HG02678 (cell line): ENCODE results near the gene ANO10.
"Not testable (repeated sequence)": the region's sequence is repeated elsewhere in the genome, so short reads cannot be mapped to it uniquely, and the experiment has no call there.

Experiments
- ATAC-seq: cut with Tn5 transposase; IDR thresholded peaks from one replicate; pipeline ENCODE4 v1.9.1; 2021; ENCODE audit warnings: mild to moderate bottlenecking, moderate library complexity; ENCODE audit not compliant: unreplicated experiment

ANO10 gene

GRCh38 chr3:43629741-43630140, 7.9 kb upstream of the ANO10 start:
- no peak for ATAC-seq

DNA sequence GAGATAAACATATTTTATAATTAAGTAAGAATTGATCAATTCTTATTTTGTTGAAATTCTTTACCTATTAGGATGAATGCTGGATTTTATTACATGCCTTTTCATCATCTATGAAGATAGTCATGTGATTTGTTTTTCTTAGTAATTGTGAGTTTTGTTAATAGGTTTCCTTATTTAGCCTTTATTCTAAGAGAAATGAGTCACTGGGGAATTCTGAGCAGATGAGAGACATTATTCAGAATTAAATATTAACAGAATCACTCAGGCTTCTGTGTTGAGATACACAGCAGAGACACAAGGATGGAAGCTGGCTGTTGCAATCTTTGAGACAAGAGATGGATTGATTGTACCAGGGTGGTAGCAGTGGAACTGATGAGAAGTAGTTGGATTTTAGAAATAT, 7.4 kb upstream of the ANO10 start:
- ATAC-seq: no peak

DNA sequence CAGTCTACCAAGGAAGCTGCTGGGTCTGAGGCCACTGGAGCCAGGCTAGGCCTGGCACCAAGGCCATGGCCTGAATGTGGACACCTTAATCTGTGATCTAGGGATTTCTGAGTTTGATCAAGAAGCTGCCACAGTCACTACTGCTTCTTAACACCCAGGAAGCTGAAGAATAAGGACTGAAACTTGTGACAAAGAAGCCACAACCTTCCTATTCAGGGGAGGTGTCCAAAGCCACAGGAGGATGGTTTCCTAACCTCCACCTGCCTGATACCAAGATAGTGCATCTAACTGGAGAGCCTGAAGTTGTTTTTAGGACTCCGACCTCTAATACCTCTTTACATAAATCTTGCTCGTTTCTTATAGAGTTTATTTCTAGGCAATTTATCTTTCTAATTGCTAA, 5.5 kb upstream of the ANO10 start:
- ATAC-seq: no peak

GRCh38 chr3:43624619-43625305, 3.0 kb upstream of the ANO10 start:
- ATAC-seq: no peak

GRCh38 chr3:43620831-43621655, 768 bp downstream of the ANO10 start:
- ATAC-seq: no peak

- no peak for ATAC-seq
Measured at GRCh38 chr3:43619588-43619987, 2.2 kb downstream of the ANO10 start.

GRCh38 chr3:43618142-43618541, 3.7 kb downstream of the ANO10 start:
- ATAC-seq: no peak

- ATAC-seq: no peak
Measured at GRCh38 chr3:43616034-43616433, 5.8 kb downstream of the ANO10 start.

GRCh38 chr3:43615133-43615532, 6.7 kb downstream of the ANO10 start:
- ATAC-seq: no peak

- ATAC-seq: no peak
Measured at GRCh38 chr3:43613976-43614375, 7.8 kb downstream of the ANO10 start.

DNA sequence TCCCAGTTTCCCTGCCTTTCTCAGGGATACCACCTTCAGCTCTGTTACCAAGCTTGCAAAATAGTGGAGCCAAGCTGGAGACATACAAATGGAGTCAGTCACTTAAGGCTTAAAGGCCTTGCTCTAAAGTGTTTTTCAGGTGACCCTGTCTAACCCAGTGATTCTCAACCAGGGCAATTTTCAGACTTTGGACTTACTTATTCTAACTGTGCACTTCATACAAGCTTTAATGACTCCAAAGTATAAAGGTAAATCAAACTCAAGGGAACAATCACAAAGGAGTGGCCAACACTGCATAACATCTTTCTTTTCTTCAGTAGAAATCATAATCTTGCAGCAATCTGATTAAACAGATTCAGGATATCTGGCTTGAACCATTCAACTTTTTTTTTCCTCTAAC, 9.4 kb downstream of the ANO10 start:
- no peak for ATAC-seq

DNA sequence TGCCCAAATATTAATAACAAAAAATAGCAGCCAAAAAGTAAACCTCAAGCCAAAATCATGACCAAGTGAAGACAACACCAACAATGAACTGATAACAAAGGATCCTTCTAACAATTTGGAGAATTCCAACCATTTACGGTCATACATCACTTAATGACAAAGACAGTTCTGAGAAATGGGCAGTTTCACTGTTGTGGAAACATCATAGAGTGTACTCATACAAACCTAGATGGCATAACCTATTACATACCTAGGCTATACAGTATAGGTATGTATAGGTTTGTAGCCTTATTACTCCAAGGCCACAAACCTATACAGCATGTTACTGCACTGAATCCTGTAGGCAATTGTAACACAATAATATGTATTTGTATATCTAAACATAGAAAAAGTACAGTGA, 12.4 kb downstream of the ANO10 start:
- no peak for ATAC-seq

- ATAC-seq: no peak
Measured at GRCh38 chr3:43608751-43609150, 13.1 kb downstream of the ANO10 start.

DNA sequence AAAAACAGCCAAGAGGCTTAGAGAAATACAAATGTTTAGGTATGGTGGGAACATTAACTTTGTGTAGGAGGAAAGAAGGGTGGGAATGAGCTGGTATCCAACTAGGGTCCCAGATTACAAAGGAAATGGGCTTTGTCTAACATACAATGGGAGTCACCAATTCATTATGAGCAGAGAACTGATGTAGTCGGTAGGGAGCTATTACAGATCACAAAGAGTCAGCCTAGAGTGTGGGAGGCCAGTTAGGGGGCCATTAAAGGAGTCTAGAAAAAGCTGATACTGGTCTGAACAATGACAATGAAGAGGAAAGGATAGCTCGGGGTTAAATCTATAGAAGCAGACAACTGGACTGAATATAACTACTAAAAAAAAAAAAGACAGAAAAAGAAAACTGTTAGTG, 15.5 kb downstream of the ANO10 start:
- no peak for ATAC-seq

DNA sequence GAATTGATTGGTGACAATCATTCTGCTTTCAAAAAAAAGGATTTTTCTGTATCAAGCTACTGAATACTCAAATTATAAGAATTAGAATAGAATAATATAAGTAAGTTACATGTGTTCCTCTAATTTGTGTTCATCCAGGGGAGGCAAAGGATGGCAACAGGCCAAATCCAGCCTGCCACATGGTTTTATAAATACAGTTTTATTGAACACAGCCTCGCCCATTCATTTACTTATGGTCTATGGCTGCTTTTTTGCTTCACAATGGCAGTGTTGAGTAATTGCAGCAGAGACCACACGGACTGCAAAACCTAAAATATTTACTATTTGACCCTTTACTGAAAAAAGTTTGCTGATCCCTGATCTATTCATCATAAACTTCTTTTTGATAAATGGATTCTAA, 21.9 kb downstream of the ANO10 start:
- not testable (repeated sequence) for ATAC-seq

DNA sequence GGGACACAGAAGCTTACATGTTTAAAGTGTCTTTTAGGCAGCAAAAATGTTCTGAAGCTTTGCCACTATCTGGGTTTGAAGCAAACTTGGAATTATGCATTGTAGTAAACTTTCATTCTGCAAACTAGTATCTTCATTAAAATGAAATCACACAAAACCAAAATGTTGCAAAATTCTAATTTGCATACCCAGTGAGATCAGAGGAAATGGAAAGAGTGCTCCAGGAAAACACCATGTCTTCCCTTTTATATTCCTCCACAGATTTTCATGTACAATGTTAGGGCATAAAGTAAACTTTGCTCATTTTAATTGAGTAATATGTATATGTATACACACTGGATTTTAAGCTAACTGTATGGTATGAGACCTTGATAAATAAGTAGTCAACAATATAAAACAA, 23.9 kb downstream of the ANO10 start:
- no peak for ATAC-seq

DNA sequence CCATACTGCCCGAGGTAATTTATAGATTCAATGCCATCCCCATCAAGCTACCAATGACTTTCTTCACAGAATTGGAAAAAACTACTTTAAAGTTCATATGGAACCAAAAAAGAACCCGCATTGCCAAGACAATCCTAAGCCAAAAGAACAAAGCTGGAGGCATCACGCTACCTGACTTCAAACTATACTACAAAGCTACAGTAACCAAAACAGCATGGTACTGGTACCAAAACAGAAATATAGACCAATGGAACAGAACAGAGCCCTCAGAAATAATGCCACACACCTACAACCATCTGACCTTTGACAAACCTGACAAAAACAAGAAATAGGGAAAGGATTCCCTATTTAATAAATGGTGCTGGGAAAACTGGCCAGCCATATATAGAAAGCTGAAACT, 25.6 kb downstream of the ANO10 start:
- not testable (repeated sequence) for ATAC-seq

DNA sequence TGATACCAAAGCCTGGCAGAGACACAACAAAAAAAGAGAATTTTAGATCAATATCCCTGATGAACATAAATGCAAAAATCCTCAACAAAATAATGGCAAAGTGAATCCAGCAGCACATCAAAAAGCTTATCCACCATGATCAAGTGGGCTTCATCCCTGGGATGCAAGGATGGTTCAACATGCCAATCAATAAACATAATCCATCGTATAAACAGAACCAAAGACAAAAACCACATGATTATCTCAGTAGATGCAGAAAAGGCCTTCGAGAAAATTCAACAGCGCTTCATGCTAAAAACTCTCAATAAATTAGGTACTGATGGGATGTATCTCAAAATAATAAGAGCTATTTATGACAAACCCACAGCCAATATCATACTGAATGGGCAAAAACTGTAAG, 26.5 kb downstream of the ANO10 start:
- ATAC-seq: not testable (repeated sequence)

- ATAC-seq: not testable (repeated sequence)
Measured at GRCh38 chr3:43593588-43593987, 28.2 kb downstream of the ANO10 start.

GRCh38 chr3:43591866-43592265, 29.9 kb downstream of the ANO10 start:
- ATAC-seq: not testable (repeated sequence)

DNA sequence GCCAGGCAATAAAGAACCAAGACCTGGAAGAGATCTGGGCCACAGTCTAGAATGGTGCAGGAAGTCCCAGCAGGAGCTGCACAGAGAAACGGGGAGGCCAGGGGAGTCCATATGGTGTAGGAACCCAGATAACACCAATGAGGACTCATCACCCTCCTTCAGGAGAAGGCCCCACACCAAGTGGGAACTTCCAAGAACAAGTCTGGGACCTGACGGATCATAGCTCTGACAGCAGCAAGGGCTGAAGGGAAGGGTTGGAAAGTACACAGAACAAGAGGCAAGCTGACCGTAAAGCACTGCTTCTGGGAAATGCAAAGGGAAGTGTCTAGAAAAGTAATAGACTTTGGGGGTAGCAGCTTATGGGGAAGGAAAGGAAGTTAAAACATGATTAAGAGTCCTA, 34.5 kb downstream of the ANO10 start:
- ATAC-seq: no peak

GRCh38 chr3:43584043-43584826, 37.6 kb downstream of the ANO10 start:
- no peak for ATAC-seq
